ENCODE results near the gene TOR2A.

The TOR2A gene

DNA sequence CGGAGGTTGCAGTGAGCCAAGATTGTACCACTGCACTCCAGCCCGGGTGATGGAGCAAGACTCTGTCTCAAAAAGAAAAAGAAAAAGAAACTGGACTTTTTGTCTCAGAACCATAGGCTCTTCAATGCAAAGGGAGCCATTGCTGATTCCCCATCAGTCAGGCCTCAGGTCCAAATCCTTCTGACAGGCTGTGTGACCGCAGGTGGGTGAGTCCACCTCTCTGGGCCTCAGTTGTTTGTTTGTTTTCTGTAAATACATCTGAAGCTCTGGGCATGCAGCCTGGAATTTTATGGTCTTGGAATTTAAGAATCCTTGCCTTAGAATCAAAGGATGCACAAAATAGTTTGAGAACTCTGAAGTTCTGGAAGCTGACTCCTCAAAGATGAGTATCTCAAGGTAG, 21.1 kb upstream of the TOR2A start:
- TF ChIP-seq, protein P1, sequence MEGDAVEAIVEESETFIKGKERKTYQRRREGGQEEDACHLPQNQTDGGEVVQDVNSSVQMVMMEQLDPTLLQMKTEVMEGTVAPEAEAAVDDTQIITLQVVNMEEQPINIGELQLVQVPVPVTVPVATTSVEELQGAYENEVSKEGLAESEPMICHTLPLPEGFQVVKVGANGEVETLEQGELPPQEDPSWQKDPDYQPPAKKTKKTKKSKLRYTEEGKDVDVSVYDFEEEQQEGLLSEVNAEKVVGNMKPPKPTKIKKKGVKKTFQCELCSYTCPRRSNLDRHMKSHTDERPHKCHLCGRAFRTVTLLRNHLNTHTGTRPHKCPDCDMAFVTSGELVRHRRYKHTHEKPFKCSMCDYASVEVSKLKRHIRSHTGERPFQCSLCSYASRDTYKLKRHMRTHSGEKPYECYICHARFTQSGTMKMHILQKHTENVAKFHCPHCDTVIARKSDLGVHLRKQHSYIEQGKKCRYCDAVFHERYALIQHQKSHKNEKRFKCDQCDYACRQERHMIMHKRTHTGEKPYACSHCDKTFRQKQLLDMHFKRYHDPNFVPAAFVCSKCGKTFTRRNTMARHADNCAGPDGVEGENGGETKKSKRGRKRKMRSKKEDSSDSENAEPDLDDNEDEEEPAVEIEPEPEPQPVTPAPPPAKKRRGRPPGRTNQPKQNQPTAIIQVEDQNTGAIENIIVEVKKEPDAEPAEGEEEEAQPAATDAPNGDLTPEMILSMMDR (IDR thresholded peaks at IDR 0.05) = no peak
- H3K27ac Mint-ChIP-seq = no peak overlapping the region
- H3K4me1 Mint-ChIP-seq = peaks cover 9% of the 10 kb centered on the region
- no peak for DNase-seq
- no peaks in the 10 kb centered on the region for H3K36me3 Mint-ChIP-seq (ENCODE audit: low read depth)
- H3K4me3 Mint-ChIP-seq = no peak overlapping the region
- peaks cover 72% of the 10 kb centered on the region for H3K27me3 Mint-ChIP-seq (ENCODE audit: low read depth, poor library complexity)
- H3K9me3 Mint-ChIP-seq = no peaks in the 10 kb centered on the region

DNA sequence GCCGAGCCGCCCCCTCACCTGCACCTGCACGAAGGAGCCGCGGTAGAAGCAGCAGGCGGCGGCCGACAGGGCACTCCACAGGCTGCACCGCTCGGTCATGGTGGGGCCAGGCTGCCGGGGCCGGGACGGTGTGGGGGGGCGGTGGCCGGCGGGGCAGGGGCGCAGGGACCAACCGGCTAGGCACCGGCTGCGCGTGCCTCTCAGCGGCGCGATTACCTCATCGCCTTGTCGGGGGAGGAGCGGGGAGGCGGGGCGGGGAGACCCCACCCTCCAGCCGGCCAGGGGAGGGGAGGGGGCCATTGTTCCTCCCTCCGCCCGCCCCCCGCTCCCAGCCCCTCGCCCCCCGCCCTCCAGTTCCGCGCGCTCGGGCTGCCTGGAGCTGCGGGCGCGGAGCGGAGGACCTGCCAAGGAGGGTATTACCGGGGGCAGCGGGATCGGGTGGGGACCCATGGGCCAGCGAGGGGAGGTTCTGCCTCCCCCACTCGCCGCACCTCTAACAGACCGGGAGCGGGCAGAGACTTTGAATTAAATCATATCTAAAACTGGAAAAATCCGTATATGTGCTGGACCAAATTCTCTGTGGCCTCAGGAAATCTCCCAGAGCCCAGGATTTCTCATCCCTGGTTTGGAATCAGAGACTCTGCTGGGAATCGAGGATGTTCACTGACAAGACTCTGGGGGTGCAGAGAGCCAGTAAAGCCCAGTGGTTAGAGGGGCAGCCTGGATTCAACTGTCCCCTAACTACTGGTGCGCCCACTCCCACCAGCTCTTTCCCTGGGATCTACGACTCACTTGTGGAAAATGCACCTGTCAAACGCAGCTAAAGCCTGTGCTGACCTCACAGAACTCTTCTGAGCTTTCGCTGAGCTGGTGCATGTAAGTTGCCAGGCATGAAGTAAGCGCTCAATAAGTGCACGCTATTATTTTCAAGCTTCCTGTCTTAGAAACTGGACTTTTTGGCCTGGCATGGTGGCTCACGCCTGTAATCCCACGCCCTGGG, 20.3 kb upstream of the TOR2A start:
- Mint-ChIP-seq H3K27me3 (ENCODE audit: low read depth, poor library complexity) (peaks cover 77% of the 10 kb centered on the region), H3K27ac (no peak overlapping the region), H3K9me3 (no peaks in the 10 kb centered on the region), H3K4me1 (peaks cover 6% of the 10 kb centered on the region), H3K4me3 (peak overlapping the region; percentile 47), H3K36me3 (ENCODE audit: low read depth) (no peaks in the 10 kb centered on the region)
- TF ChIP-seq, protein P1 (IDR thresholded peaks at IDR 0.05) = no peak
- DNase-seq = peak; percentile 71

DNA sequence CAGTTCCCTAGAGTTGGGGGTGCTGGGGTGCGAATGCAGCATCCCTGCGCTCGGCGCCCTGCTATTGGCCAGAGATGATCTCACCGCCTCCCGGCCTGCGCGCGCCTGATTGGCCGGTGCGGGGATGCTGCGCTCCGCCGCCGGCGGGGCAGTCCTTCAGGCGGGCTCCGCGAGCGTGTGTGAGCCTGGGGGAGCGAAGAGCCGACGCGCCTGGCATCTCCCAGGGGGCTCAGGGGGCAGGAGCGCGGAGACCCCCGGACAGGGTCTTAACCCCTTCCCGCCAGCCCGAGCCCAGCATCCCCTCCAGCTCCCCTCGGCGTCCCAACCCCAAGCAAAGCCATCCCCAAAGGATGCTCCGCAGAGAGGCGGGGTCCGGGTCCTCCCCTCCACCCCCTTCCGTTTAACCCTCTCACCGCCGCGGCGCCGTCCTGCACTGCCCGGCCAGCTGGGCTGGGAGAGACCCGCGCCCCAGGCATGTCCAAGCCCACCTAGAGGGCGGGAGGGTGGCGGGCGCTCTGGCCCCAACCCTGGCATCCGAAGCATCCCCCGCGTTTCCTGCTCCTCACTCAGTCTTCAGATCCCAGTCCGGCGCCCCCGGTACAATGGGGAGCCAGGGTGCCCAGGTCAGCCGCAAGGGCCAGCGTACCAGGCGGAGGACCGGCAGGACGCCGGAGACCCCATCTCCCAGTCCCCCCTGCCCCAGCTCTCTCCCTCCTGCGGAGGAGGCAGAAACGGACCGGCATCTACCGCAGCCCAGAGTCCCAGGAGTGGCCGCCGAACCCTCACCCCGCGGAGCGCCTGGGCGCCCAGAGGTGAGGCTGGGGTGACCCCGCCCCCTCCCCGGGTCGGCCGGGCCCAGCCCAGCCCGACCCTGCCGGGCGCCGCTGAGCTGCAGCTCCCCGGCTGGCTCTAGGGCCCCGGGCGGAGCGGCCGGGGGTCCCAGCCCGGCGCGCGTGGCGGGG, 19.3 kb upstream of the TOR2A start:
- TF ChIP-seq, protein P1 (IDR thresholded peaks at IDR 0.05) = no peak
- Mint-ChIP-seq H3K27ac (no peak overlapping the region), H3K4me3 (no peak overlapping the region), H3K27me3 (ENCODE audit: low read depth, poor library complexity) (peaks cover 80% of the 10 kb centered on the region), H3K36me3 (ENCODE audit: low read depth) (no peaks in the 10 kb centered on the region), H3K9me3 (no peaks in the 10 kb centered on the region), H3K4me1 (peaks cover 6% of the 10 kb centered on the region)
- DNase-seq = peak; percentile 59

DNA sequence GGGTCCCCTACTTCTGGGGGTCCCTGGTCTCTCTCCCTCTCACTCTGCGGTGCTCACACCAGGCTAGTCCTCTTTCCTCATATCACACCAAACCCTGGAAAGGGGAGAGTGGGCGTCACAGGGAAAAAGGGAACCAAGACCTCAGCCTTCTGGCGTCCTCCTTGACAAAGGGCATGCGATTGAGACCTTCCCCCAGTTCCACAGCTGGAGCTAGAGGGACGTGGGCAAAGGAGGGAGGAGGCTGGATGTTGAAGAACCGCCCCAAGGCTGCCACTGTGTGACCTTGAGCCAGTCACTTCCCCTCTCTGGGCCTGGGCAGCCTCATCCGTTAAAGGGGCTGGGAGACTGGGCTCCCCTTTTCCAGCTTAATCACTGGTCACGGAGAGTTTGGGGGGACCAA, 18.5 kb upstream of the TOR2A start:
- no peaks in the 10 kb centered on the region for H3K9me3 Mint-ChIP-seq
- H3K4me1 Mint-ChIP-seq = peaks cover 3% of the 10 kb centered on the region
- no peak overlapping the region for H3K4me3 Mint-ChIP-seq
- no peaks in the 10 kb centered on the region for H3K36me3 Mint-ChIP-seq (ENCODE audit: low read depth)
- TF ChIP-seq, protein P1 (IDR thresholded peaks at IDR 0.05) = no peak
- peaks cover 77% of the 10 kb centered on the region for H3K27me3 Mint-ChIP-seq (ENCODE audit: low read depth, poor library complexity)
- no peak overlapping the region for H3K27ac Mint-ChIP-seq
- no peak for DNase-seq

DNA sequence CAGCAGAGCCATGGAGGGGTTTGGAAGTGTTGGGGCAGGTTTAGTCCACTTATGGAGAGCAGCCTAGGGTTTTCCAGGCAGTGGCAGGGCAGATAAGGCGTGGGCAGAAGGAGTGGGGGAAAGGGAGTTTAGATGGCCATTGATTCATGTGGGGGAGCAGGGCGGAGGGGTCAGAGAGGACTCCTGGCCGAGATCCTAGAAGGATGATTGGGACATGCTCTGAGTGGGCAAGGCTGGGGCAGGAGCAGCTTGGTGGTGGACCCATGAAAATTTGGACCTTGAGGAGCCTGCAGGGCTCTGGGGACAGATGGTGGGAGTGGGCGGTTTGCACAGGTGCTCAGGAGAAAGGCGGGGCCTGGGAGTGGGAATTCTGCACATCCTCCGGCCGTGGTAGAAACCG, 18.1 kb upstream of the TOR2A start:
- Mint-ChIP-seq H3K27ac (no peak overlapping the region), H3K9me3 (no peaks in the 10 kb centered on the region), H3K4me3 (no peak overlapping the region), H3K4me1 (no peaks in the 10 kb centered on the region), H3K27me3 (ENCODE audit: low read depth, poor library complexity) (peaks cover 77% of the 10 kb centered on the region), H3K36me3 (ENCODE audit: low read depth) (no peaks in the 10 kb centered on the region)
- TF ChIP-seq, protein P1 (IDR thresholded peaks at IDR 0.05) = no peak
- no peak for DNase-seq

Measured in nephron progenitor cell (in vitro differentiated cells).